Smooth muscle cell (in vitro differentiated cells): ENCODE results near the gene EI24. TPM values are rescaled to one million over a fixed set of nuclear protein-coding genes. Genes with fewer than 3 reads are reported as not detected.

Source experiments
- DNase-seq: peaks from one replicate; lab custom pipeline; 2025; ENCODE audit not compliant: unreplicated experiment; lab: John Stamatoyannopoulos, UW
- H2AFZ ChIP-seq: fragments of 200-600 bp; sonication (generic); 2 replicates; pipeline ENCODE4 v1.6.0; 2016; ENCODE audit warnings: antibody characterized with exemption, low read depth, mild to moderate bottlenecking
- H3F3A ChIP-seq: fragments of 200-600 bp; sonication (generic); 2 replicates; pipeline ENCODE4 v1.6.0; 2017; ENCODE audit warnings: antibody characterized with exemption, low read depth
- H3K27ac ChIP-seq: fragments of 200-600 bp; sonication (generic); 2 replicates; pipeline ENCODE4 v1.5.1; 2016; ENCODE audit warnings: low read depth, mild to moderate bottlenecking
- H3K27me3 ChIP-seq: fragments of 200-600 bp; sonication (generic); 2 replicates; pipeline ENCODE4 v1.6.1; 2016; ENCODE audit warnings: low read depth, mild to moderate bottlenecking
- H3K36me3 ChIP-seq: fragments of 200-600 bp; sonication (generic); 2 replicates; pipeline ENCODE4 v1.5.1; 2016; ENCODE audit warnings: low read depth
- H3K4me1 ChIP-seq: fragments of 200-600 bp; sonication (generic); 2 replicates; pipeline ENCODE4 v1.5.1; 2016; ENCODE audit warnings: low read depth
- H3K4me2 ChIP-seq: fragments of 200-600 bp; sonication (generic); 2 replicates; pipeline ENCODE4 v1.6.0; 2016; ENCODE audit warnings: mild to moderate bottlenecking
- H3K4me3 ChIP-seq: fragments of 200-600 bp; sonication (generic); 2 replicates; pipeline ENCODE4 v1.5.1; 2016; ENCODE audit warnings: mild to moderate bottlenecking
- H3K79me2 ChIP-seq: fragments of 200-600 bp; sonication (generic); 2 replicates; pipeline ENCODE4 v1.6.0; 2016; ENCODE audit warnings: low read depth, mild to moderate bottlenecking
- H3K9ac ChIP-seq: fragments of 200-600 bp; sonication (generic); 2 replicates; pipeline ENCODE4 v1.6.0; 2016; ENCODE audit warnings: low read depth
- H3K9me3 ChIP-seq: fragments of 200-600 bp; sonication (generic); replicated peaks from 2 replicates; pipeline ENCODE4 v1.5.1; 2016; ENCODE audit warnings: low read depth
- H4K20me1 ChIP-seq: fragments of 200-600 bp; sonication (generic); 2 replicates; pipeline ENCODE4 v1.6.0; 2016; ENCODE audit warnings: low read depth
- WGBS: methylation state at CpG from one replicate; pipeline ENCODE4 v1.1.7; 2016; ENCODE audit warnings: low lambda C conversion rate; 5-methylcytosine and 5-hydroxymethylcytosine counted together
- polyA plus RNA-seq: library from polyadenylated mRNA; unstranded; fragments of >200 nt; fragmentation: Nextera tagmentation; extraction: Ambion mirVana; gene quantifications from 2 replicates; pipeline ENCODE4 v1.2.1, GENCODE V29; 2016
- total RNA-seq: library from RNA; depleted of rRNA; stranded (reverse); fragments of >200 nt; gene quantifications from 2 replicates; pipeline ENCODE4 v1.2.3, GENCODE V29; 2014
- TF ChIP-seq, protein P1 (sequence below): fragments of 200-600 bp; sonication (generic); IDR thresholded peaks from 2 replicates; pipeline ENCODE4 v1.5.1; 2017; ENCODE audit warnings: borderline replicate concordance, mild to moderate bottlenecking, antibody characterized with exemption; ENCODE audit not compliant: insufficient read depth, poor library complexity, severe bottlenecking

Gene EI24
- total and polyA plus RNA-seq, 2 experiments from 2014 or later, result 130 to 154 TPM

DNA sequence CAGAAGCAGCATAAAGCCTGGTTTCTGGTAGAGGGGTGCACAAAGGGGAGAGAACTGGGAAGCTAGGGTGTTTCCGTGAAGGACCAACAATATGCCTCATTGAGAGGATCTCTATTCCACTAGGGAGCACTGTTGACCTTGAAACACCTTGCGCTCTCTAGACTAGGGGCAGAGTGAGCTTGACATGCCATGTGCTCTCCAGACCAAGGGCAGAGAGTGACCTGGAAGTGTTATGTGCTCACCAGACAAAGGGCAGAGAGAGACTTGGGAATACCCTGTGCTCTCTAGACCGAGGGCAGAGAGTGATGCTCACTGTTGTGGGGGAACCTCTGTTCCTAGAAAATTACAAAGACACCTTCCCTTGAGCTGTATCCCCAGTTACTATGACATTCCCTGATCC lies 15.2 kb upstream of the EI24 start:
- Histone ChIP-seq H3K27me3 (no peaks in the 10 kb centered on the region), H2AFZ (no peak overlapping the region), H3K4me2 (no peak overlapping the region), H3K4me3 (no peak overlapping the region), H3K36me3 (no peaks in the 10 kb centered on the region), H3K9ac (no peak overlapping the region), H3K4me1 (no peaks in the 10 kb centered on the region), H3K79me2 (no peaks in the 10 kb centered on the region), H3F3A (no peaks in the 10 kb centered on the region), H4K20me1 (no peaks in the 10 kb centered on the region), H3K9me3 (no peaks in the 10 kb centered on the region), H3K27ac (no peak overlapping the region)
- TF ChIP-seq, protein P1, sequence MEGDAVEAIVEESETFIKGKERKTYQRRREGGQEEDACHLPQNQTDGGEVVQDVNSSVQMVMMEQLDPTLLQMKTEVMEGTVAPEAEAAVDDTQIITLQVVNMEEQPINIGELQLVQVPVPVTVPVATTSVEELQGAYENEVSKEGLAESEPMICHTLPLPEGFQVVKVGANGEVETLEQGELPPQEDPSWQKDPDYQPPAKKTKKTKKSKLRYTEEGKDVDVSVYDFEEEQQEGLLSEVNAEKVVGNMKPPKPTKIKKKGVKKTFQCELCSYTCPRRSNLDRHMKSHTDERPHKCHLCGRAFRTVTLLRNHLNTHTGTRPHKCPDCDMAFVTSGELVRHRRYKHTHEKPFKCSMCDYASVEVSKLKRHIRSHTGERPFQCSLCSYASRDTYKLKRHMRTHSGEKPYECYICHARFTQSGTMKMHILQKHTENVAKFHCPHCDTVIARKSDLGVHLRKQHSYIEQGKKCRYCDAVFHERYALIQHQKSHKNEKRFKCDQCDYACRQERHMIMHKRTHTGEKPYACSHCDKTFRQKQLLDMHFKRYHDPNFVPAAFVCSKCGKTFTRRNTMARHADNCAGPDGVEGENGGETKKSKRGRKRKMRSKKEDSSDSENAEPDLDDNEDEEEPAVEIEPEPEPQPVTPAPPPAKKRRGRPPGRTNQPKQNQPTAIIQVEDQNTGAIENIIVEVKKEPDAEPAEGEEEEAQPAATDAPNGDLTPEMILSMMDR, result no peak
- DNase-seq, result no peak
- 82% methylated on average over 3 of the region's 3 CpGs for WGBS

DNA sequence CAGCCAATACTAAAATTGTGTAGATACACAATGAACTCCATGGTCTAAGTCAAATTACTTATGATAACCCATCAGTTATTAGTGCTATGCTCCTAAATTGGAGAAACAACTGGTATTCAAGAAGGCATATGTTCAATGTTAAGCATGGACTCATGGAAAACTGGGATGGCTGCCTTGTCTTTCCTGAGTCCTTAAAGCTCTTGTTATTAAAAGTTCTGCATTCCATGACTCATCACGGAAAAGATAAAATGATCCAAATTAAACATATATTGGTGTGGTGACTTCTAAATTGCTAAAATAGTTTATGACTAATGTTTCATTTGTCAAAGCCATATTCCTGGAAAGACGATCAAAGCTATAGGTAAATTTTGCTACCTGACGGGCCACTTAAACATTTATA lies 9.4 kb upstream of the EI24 start:
- Histone ChIP-seq H3K4me1 (no peaks in the 10 kb centered on the region), H3K4me2 (no peak overlapping the region), H3K4me3 (no peak overlapping the region), H3K27me3 (no peaks in the 10 kb centered on the region), H3F3A (no peaks in the 10 kb centered on the region), H3K9ac (no peak overlapping the region), H2AFZ (no peak overlapping the region), H3K79me2 (no peaks in the 10 kb centered on the region), H3K36me3 (no peaks in the 10 kb centered on the region), H4K20me1 (no peaks in the 10 kb centered on the region), H3K27ac (no peak overlapping the region), H3K9me3 (no peaks in the 10 kb centered on the region)
- DNase-seq, result no peak
- WGBS, result 87% methylated on average over 3 of the region's 3 CpGs
- TF ChIP-seq, protein P1, result no peak

DNA sequence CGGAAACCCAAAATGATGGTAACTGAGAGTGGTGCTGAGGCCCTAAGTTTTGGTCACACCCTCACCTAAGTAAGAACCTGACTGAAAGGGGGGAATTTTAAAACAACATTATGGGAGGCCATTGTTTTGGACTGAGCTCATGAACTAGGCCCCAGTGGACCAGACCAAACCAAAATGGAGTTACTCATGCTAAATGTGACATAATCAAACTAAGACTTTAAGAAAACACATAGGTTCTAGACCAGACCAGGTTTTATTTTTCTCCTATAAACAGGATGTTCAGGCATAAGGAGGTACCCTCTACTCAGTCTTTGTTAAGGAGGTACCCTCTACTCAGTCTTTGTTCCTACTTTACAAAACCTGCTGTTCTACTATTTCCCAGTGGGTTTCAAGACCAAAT lies 7.4 kb upstream of the EI24 start:
- Histone ChIP-seq H4K20me1 (no peaks in the 10 kb centered on the region), H3K4me2 (no peak overlapping the region), H2AFZ (no peak overlapping the region), H3K4me1 (no peaks in the 10 kb centered on the region), H3K9me3 (no peaks in the 10 kb centered on the region), H3K27ac (no peak overlapping the region), H3K79me2 (no peaks in the 10 kb centered on the region), H3K4me3 (no peak overlapping the region), H3K36me3 (no peaks in the 10 kb centered on the region), H3K9ac (no peak overlapping the region), H3F3A (no peaks in the 10 kb centered on the region), H3K27me3 (no peaks in the 10 kb centered on the region)
- DNase-seq, result no peak
- 96% methylated on average over 1 of the region's 1 CpG for WGBS
- TF ChIP-seq, protein P1, result no peak

DNA sequence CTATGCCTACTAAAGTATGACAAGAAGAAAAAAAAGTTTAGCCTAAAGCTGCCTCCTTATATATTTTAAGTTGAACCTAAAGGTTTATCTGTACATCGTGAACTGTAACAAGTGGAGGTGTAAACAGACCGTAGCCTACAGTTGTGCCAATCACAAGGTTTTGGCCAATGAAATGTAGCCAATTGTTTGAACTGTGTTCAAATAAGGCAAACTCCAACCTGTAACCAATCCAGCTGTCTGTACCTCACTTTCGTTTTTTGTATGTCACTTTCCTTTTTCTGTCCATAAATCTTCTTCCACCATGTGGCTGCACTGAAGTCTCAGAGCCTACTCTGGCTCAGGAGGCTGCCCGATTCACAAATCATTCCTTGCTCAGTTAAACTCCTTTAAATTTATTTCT lies 6.8 kb upstream of the EI24 start:
- Histone ChIP-seq H2AFZ (no peak overlapping the region), H3K27me3 (no peaks in the 10 kb centered on the region), H3K27ac (no peak overlapping the region), H4K20me1 (no peaks in the 10 kb centered on the region), H3F3A (no peaks in the 10 kb centered on the region), H3K79me2 (no peaks in the 10 kb centered on the region), H3K4me3 (no peak overlapping the region), H3K4me2 (no peak overlapping the region), H3K9me3 (no peaks in the 10 kb centered on the region), H3K9ac (no peak overlapping the region), H3K4me1 (no peaks in the 10 kb centered on the region), H3K36me3 (no peaks in the 10 kb centered on the region)
- no peak for DNase-seq
- WGBS, result 92% methylated on average over 4 of the region's 4 CpGs
- TF ChIP-seq, protein P1, result no peak
